DMS114 treated with DMSO at 0.1 percent for 48 hours (cell line): ENCODE measurements around the gene UBE2R2.

Source experiments
- DNase-seq: peaks from one replicate; lab custom pipeline; 2025; ENCODE audit not compliant: unreplicated experiment; lab: John Stamatoyannopoulos, UW

The UBE2R2 gene

GRCh38 chr9:33880211-33881089 is 63.5 kb downstream of the UBE2R2 start:
- DNase-seq: no peak

GRCh38 chr9:33881635-33882034 is 64.7 kb downstream of the UBE2R2 start:
- DNase-seq: no peak

- DNase-seq: no peak
These were observed 68.1 kb downstream of the UBE2R2 start for GRCh38 chr9:33884856-33885701.

GRCh38 chr9:33885948-33886347 is 69.0 kb downstream of the UBE2R2 start:
- no peak for DNase-seq

GRCh38 chr9:33893861-33894260 is 76.9 kb downstream of the UBE2R2 start:
- no peak for DNase-seq

- no peak for DNase-seq
These were observed 77.4 kb downstream of the UBE2R2 start for GRCh38 chr9:33894316-33894715.

- no peak for DNase-seq
These were observed 86.3 kb downstream of the UBE2R2 start for GRCh38 chr9:33903157-33903780.

- no peak for DNase-seq
These were observed 88.2 kb downstream of the UBE2R2 start for GRCh38 chr9:33905137-33905536.

- no peak for DNase-seq
These were observed 89.8 kb downstream of the UBE2R2 start for GRCh38 chr9:33906769-33907168.

GRCh38 chr9:33907347-33907746 is 90.4 kb downstream of the UBE2R2 start:
- no peak for DNase-seq

GRCh38 chr9:33908114-33908513 is 91.2 kb downstream of the UBE2R2 start:
- no peak for DNase-seq

- no peak for DNase-seq
These were observed 91.8 kb downstream of the UBE2R2 start for GRCh38 chr9:33908749-33909148.

- no peak for DNase-seq
These were observed 96.6 kb downstream of the UBE2R2 start for GRCh38 chr9:33913541-33913940.

- DNase-seq: no peak
These were observed 98.1 kb downstream of the UBE2R2 start for GRCh38 chr9:33914887-33915628.

GRCh38 chr9:33917036-33917435 is 100.1 kb downstream of the UBE2R2 start:
- DNase-seq: no peak

GRCh38 chr9:33919276-33919897 is 102.4 kb downstream of the UBE2R2 start:
- no peak for DNase-seq

- no peak for DNase-seq
These were observed 105.3 kb downstream of the UBE2R2 start for GRCh38 chr9:33921967-33922895.

GRCh38 chr9:33923079-33923478 is 106.1 kb downstream of the UBE2R2 start:
- DNase-seq: no peak

GRCh38 chr9:33923998-33924701 is 107.2 kb downstream of the UBE2R2 start:
- DNase-seq: no peak
